ENCODE measurements around the gene PPP2R2B. TPM values are rescaled to one million over a fixed set of nuclear protein-coding genes. Genes with fewer than 3 reads are reported as not detected.

The PPP2R2B gene
- total RNA-seq, 1 donor from 2014 or later = 0.12 TPM

DNA sequence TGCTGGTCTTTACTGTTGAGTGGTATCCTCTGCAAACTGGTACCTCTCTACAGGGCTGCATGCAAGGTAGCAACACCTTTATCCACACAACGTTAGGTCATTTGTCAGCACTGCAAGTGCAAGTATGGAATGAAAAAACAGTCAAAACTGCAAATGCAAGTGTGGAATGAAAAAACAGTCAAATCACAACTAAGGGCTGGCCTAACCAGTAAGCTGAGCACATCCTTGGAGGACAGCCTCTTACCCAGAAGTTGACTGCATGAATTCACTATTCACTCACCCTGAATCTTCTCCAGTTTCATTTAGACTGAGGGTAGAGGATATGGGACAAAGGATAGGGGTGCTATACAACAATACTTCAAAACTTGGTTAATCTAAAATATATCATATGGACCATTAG lies 158.4 kb downstream of the PPP2R2B start:
- ATAC-seq (no peak), DNase-seq (no peak)
- intact Hi-C loops (cut with micrococcal nuclease) = no loop called here

DNA sequence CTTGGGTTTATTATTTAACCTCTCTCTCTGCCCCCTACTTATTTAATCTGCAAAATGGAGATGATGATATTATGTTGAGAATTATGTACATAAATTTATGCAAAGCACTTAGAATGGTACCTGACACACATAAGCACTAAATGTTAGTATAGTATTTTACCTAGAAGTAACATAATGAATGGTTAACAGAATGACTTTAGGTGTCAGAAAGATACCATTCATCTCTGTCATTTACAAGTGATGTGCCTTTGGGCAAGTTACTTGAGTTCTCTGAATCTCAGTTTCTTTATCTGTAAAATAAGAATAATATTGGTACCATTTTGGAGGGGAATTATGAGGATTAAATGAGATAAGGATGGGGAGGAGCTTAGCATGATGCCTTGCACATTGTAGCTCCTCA lies 159.4 kb downstream of the PPP2R2B start:
- DNase-seq (no peak), ATAC-seq (no peak)
- intact Hi-C loops (cut with micrococcal nuclease) = no loop called here

DNA sequence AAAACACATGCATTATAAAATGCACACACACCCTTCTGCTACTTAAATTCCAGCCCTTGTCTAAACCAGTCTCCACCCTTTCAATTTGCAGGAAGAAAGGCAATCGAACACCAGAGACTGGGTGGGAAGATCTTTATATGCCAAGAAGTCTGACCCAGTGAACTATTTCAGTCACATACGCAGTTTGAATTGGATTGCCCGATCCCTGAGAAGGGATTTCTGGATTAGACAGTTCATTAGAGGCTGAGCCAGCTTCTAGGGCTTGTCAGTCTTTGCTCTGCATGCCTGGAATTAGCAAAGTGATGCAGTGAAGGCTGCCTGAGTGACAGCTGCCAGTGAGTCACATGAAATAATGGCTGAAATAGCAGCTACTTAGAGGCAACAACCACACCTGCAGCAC lies 159.9 kb downstream of the PPP2R2B start:
- no peak for DNase-seq
- ATAC-seq = no peak
- intact Hi-C loops (cut with micrococcal nuclease) = no loop called here

DNA sequence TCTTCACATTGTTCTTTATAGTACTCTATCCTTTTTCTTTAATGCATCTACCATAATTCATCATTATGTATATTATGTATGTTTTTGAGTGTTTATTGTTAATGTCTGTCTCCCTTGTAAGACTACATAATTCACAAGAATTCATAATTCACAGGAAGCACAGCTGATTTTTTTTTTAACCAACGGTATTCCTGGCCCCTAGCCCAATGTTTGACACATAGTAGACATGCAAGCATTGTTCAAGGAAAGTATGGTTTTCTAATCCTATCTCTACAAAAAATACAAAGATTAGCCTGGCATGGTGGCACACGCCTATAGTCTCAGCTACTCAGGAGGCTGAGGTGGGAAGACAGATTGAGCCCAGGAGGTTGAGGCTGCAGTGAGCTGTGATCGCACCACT lies 160.6 kb downstream of the PPP2R2B start:
- no peak for DNase-seq
- ATAC-seq = no peak
- intact Hi-C loops (cut with micrococcal nuclease) = no loop called here

DNA sequence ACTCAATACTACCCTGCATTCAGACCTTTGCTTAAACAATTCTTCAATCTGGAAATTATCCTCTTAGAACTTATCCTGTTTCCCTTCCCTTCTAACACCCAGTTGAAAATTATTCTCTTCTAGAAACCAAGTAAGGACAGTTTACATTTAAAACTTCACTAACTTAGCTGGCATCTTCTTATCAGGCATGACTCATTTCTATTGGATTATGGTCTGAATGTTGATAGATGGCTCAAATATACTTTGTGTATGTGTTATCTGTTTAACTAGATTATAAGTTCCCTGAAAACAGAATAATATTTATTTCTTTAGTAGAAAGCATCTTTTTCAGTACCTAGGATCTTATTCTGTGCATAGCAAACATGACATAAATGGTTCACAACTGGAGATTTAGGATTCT lies 161.9 kb downstream of the PPP2R2B start:
- intact Hi-C loops (cut with micrococcal nuclease) = no loop called here
- no peak for ATAC-seq
- no peak for DNase-seq

DNA sequence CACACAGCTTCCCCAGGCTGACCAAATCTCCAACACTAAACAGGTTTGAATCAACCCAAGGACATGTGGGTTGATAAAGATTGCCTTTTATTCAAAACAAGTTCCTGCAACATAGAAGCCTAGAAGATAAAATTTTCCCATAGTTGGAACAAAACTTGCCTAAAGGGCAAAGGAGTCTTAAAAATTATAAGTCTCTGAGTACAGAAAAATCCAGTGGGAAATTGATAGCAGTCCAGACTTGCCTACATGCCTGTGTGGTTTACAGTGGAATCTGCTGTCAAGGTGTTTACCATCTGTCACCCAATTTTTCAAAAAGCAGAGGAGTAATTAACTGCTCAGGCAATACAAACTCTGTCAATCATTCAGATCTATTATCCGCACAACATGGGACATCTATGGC lies 168.2 kb downstream of the PPP2R2B start:
- no peak for ATAC-seq
- intact Hi-C loops (cut with micrococcal nuclease) = no loop called here
- DNase-seq = no peak

DNA sequence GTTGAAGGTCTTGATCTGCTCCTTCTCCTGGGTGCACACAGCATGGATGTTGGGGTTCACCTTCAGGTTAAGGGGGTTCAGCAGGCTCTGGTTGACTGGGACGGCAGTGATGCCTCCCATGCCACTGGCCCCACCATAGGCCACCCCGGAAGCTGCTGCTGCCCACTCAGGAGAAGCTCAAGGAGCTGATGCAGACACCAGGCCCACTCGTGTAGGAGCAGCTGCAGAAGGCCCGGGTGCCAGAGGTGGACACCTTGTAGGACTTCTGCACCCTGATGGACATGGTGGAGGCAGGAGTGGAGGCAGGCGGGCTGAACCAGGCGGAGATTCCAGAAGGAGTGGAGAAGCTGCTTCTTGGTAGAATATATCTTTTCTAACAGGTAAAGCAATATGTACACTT lies 171.2 kb downstream of the PPP2R2B start:
- DNase-seq = no peak
- intact Hi-C loops (cut with micrococcal nuclease) = no loop called here
- no peak for ATAC-seq

DNA sequence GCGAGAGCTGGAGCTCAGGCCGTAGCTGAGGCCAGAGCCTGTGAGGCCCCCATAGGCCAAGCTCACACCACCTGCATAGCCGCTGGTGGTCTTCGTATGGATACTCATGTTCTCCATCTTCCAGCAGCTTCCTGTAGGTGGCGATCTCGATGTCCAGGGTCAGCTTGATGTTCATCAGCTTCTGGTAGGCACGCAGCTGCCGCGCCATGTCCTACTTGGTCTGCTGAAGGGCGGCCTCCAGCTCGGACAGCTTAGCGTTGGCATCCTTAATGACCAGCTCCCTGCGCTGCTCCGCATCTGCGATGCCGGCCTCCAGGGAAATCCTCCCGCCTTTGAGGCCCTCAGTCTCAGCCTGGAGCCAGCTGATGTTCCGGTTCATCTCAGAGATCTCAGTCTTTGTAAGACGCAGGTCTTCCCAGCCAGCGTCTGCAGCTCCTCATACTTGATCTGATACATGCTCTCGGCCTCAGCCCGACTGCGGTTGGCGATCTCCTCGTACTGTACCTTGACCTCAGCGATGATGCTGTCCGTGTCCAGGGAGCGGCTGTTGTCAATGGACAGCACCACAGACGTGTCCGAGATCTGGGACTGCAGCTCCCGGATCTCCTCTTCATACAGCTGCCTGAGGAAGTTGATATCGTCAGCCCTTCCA lies 172.1 kb downstream of the PPP2R2B start:
- no peak for DNase-seq
- intact Hi-C loops (cut with micrococcal nuclease) = no loop called here
- no peak for ATAC-seq

DNA sequence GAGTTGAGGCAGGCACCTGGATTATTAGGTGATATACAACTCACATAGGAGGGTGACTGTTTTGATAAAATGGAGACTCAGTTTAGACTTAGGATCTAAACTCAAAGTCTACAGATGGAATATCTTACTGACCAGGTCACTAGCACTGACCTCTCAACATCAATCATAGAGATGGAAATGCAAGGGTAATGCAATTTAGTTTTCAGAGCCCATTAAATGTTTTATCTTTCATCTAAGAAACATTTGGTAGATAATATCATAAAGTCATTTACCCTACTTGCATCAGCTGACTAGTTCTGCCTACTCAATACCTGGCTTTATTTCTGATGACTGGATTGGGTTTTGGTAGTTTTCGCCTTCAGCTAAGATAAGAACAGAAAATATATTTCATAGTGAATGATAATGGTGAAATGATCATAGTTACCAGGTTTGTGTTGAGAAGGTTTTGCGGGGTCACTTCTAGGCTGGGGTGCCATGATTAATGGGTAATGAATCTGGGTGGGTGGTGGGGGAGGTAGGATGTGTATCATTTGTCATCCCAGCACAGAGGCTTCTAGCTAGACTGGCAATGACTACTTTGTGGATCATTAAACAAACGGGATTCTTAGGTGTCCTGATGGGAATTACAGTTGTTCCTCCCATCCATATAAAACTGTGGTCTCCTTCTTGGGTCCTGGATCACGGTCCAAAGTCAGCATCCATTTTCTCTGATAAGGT lies 173.4 kb downstream of the PPP2R2B start:
- ATAC-seq = no peak
- intact Hi-C loops (cut with micrococcal nuclease) = no loop called here
- no peak for DNase-seq

DNA sequence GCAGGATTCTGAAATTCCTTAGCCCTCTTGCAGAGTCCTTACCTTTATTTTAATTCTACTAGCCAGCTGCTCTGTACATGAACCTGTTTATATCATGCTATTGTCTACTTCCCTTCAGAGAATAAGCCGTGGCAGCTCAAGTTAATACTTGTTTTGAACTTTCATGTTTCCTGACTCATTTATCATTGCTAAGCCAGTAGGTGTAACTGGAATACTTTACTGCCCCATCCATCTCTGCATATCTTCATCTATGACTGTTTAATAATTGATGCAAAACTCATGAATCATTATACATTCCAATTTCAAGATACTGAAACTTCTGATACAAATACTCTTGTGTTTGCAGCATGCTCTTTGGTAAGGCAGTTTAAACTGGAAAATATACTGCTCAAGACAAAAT lies 174.7 kb downstream of the PPP2R2B start:
- no peak for DNase-seq
- intact Hi-C loops (cut with micrococcal nuclease) = no loop called here
- ATAC-seq = no peak

DNA sequence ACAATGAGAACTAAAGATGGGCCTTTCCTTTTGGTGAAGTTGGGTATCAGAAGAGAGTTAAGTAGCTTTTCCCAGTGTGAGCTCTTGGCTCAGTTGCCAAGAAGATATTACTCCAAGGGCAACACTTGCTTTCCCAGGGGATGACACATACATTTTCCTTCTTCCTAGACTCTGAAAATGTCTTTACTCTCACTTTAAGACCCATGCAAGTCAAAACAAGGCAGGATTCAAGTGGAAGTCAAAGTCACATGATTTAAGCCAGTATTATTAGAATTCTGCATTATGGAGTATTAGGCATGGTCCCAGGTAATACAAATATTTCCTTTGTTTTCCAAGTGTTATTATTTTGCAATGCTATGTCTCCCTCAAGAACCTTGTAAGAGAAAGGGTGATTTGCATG lies 175.1 kb downstream of the PPP2R2B start:
- no peak for DNase-seq
- no peak for ATAC-seq
- intact Hi-C loops (cut with micrococcal nuclease) = no loop called here

DNA sequence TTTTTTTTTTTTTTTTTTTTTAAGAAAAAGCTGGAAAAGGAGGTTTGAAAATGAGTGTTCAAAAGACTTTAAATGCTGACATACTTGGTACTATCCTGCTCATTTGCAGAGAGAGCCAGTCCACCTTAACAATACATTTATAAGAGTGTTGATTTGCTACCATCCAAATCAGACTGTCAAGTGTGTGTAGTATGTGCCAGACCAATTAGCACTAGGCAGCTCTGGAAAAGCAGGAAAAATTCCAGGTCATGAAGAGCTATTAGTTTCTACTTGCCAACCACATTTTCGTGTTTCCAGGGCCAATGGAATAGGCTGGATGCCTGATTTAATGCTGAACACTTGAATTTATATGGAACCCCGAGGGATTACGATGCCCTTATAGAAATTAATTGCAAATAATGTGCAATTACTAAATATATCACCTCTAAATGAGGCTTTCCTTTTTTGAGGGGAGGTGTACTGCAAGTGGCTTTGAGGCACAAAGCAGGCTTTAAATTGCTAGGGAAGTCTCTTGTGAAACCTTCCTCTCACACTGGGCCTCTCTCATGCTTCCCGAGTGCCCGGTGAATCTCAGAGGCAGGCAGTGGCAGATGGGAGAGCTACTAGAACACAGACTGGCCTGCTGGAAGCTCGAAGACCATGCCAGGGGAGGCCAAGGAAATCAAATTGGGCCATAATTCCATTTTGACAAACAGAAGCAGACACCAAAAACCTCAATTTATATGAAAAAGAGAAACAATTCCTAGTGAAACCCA lies 178.7 kb downstream of the PPP2R2B start:
- no peak for DNase-seq
- ATAC-seq = no peak
- intact Hi-C loops (cut with micrococcal nuclease) = no loop called here

DNA sequence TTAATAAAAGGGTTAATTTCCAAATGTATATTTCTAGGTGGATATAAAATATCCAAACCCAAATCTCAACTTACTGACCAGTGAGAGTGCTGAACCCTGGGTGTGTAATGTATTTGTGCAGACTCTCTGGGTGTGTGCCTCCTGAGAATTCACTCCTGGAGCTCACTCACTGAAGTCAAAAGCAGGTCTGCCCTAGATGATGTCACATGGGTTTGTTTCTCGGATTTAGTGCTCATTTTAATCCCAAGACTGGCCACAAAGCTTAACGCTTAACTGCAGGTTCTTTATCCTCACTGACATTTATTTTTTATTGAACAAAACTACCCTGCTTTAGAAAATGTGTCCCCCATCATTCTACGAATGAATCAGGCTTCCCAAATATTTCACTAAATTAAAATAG lies 179.4 kb downstream of the PPP2R2B start:
- DNase-seq = no peak
- intact Hi-C loops (cut with micrococcal nuclease) = no loop called here
- no peak for ATAC-seq

DNA sequence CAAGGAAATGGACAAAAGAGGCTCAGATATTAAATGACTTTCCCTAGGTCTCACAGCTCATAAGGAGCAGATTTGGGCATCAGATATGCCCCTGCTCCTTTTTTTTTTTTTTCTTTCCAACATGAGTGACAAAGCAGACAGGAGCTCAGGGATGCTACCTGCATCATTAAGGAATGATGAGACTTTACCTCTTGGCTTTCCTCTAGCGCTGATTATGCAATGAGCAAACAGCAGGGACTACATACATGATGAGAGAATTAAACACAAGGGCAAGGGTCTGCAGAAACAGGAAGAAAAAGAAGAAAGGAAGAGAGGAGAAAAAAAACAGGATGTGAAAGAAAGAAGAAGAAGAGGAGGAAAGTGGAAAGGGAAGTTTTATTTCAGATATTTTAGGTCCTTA lies 179.9 kb downstream of the PPP2R2B start:
- intact Hi-C loops (cut with micrococcal nuclease) = no loop called here
- no peak for ATAC-seq

DNA sequence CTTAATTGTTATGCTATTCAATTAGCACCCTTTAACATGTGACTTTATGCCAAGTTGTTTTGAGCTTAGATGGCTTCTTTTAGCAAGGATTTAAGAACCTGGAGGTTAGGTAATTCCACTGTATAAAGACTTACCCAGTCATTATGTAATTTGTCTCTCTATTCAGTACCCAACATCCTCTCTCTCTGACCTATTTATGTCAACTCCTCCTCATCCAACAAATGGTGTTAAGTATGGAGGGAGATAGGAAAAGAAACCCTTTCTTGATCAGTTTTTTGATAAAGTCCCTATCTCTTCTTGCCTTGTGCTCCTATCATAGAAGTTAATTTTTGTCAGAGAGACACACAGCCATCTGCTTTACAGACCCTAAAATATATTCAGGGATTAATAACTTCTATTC lies 181.3 kb downstream of the PPP2R2B start:
- intact Hi-C loops (cut with micrococcal nuclease) = no loop called here
- no peak for ATAC-seq
- DNase-seq = no peak

More for the DNA sequence above, 179.9 kb downstream of the PPP2R2B start:
- DNase-seq = no peak

DNA sequence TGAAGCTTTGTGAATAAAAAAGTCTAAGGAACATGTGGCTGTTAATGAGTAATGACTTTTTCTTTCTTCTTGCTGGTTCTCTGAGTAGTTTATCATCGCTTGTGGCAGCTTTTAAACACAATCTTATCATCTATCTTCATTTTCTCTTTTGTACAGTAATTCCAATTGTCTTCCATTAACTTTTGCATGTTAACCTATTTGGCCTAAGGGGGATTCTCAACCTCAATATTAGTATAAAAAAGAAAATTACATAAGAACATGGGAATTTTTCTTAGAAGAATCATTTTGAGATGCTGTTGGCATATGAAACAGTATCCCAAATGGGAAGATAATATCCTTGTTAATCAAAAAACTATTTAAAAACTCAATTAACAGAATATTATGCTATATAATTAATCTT lies 182.9 kb downstream of the PPP2R2B start:
- intact Hi-C loops (cut with micrococcal nuclease) = no loop called here
- no peak for DNase-seq
- no peak for ATAC-seq

DNA sequence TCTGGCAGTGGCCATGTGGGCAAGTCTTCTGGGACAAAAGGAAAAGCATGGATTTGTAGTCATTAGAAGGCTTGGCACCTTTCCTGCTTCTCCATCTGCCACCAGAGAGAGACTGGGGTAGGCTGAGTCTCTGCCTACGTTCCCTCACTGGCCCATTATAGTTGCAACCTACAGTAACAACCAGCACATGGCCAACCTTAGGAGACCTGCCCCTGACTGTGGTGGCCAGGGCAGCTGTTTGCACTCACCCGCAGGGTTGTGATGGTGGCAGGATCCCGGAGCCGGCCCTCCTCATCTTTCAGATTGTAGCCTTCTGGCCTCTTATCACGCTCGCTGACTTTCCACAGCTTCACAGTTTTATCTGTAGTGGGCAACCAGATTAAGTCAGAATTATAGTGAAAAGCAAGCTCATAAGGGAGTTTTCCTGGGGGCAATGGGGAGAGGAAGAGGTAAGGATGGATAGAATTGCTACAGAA lies 187.6 kb downstream of the PPP2R2B start:
- intact Hi-C loops (cut with micrococcal nuclease) = no loop called here
- ATAC-seq (no peak), DNase-seq (no peak)

DNA sequence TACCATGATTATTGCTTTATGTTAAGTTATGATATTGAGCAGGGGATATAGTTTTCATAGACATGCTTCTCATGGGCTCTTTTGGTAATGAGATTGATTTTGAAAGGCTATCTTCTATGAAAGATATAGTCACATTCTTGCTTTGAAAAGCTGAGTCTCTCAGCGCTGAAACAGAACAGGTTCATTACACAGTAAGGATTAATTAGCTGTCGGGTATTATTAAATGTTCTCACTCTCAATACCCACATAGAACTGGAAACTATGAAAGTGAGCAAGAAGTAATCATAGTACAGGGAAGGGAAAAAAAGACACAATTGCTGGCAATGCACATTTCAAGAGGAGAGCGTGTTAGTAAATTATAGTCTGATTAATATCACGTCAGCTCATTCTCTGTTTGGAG lies 190.9 kb downstream of the PPP2R2B start:
- DNase-seq (no peak), ATAC-seq (no peak)
- intact Hi-C loops (cut with micrococcal nuclease) = no loop called here

DNA sequence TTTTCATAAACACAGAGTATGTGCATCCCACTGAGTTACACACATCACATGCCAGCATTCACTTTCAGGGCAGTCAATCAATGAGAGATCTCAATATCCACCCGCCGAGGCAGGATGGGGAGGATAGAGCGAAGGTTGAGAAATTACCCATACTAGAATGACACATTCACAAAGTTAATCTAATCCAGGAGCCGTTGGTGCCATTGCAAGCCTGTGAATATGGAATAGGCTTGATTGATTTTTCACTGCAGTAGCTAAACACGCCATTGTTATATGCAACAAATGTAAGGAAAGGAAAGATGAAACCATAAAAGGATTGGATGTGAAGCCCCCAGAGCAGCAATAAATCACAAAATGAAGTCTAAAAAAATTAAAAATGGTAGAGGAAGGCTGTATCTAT lies 194.7 kb downstream of the PPP2R2B start:
- DNase-seq = no peak
- intact Hi-C loops (cut with micrococcal nuclease) = no loop called here
- no peak for ATAC-seq

DNA sequence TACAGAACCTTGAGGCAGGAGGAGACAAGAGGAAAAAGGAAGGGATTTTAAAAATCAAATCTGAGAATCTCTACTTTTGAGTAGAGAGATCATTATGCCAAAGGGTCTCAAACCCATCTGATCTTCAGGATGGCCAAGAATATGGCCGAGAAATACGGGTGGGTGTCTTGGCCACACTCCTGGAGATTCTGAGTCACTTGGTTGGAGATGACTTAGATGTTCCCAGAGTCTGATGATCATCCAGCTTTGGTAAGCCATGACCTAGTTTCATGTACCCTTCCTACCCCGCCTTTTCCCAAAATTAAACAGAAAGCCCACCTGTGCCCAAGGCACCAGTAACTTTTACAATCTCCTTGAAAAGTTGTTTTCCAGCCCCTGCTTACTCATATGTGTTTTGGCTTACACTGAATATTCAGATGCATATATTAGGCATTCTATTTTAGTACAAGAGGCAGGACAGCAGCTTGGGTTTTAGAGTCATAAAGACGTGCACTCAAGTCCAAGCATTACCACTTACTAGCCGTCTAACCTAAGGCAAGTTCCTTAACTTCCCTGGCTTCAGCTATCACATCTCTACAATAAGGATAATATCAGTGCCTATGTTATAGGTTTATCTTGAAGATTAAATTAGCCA lies 195.5 kb downstream of the PPP2R2B start:
- ATAC-seq (no peak), DNase-seq (no peak)
- intact Hi-C loops (cut with micrococcal nuclease) = no loop called here
